PC-3 (cell line): Measurements from ENCODE around the gene SMARCD1. TPM values are rescaled to one million over a fixed set of nuclear protein-coding genes. Genes with fewer than 3 reads are reported as not detected.

ENCODE experiments used
- ATAC-seq: fragments of 200-7000 bp; cut with Tn5 transposase; 2 replicates; pipeline ENCODE4 v1.9.1; 2020; ENCODE audit warnings: mild to moderate bottlenecking, moderate library complexity
- BruUV-seq: library from RNA; stranded (reverse); fragments of 400-500 nt; replicated peaks from 2 replicates; lab custom pipeline; 2021; lab: Mats Ljungman, UMichigan
- CTCF ChIA-PET: fragments of 300-600 bp; sonication (Branson Sonifier 250); formaldehyde crosslinking; loops from one replicate; lab custom pipeline; 2022; ENCODE audit warnings: antibody characterized with exemption; lab: Charles Lee
- POLR2A ChIA-PET: fragments of 300-600 bp; sonication (Branson Sonifier 250); formaldehyde crosslinking; loops from one replicate; lab custom pipeline; 2022; ENCODE audit warnings: antibody characterized with exemption; ENCODE audit not compliant: unreplicated experiment; lab: Charles Lee
- DNase-seq: peaks from one replicate; pipeline ENCODE4 v3.0.0-alpha.2; 2015
- H2AFZ ChIP-seq: fragments of 300-600 bp; sonication (generic); 2 replicates; pipeline ENCODE4 v1.6.0; 2016; ENCODE audit warnings: antibody characterized with exemption, low read length
- H3F3A ChIP-seq: fragments of 300-600 bp; sonication (generic); one replicate; pipeline ENCODE4 v1.6.0; 2017; ENCODE audit warnings: antibody characterized with exemption, low read length, control low read depth, mild to moderate bottlenecking; ENCODE audit not compliant: unreplicated experiment
- H3K27ac ChIP-seq: fragments of 300-600 bp; sonication (generic); 2 replicates; pipeline ENCODE4 v1.5.1; 2016; ENCODE audit warnings: mild to moderate bottlenecking, low read length
- H3K27me3 ChIP-seq: fragments of 300-600 bp; sonication (generic); 2 replicates; pipeline ENCODE4 v1.6.1; 2016; ENCODE audit warnings: low read length, mixed read lengths
- H3K36me3 ChIP-seq: fragments of 300-600 bp; sonication (generic); 2 replicates; pipeline ENCODE4 v1.6.1; 2016; ENCODE audit warnings: low read depth, mixed run types, low read length, mixed read lengths
- H3K4me1 ChIP-seq: fragments of 300-600 bp; sonication (generic); 2 replicates; pipeline ENCODE4 v1.5.1; 2016; ENCODE audit warnings: low read length; ENCODE audit not compliant: insufficient read depth
- H3K4me2 ChIP-seq: fragments of 300-600 bp; sonication (generic); 2 replicates; pipeline ENCODE4 v1.6.0; 2016; ENCODE audit warnings: low read length
- H3K4me3 ChIP-seq: fragments of 300-600 bp; sonication (generic); 2 replicates; pipeline ENCODE4 v1.5.1; 2016; ENCODE audit warnings: mild to moderate bottlenecking, low read length, mixed read lengths
- H3K79me2 ChIP-seq: fragments of 300-600 bp; sonication (generic); 2 replicates; pipeline ENCODE4 v1.6.1; 2017; ENCODE audit warnings: low read length, mixed read lengths
- H3K9ac ChIP-seq: fragments of 300-600 bp; sonication (generic); 2 replicates; pipeline ENCODE4 v1.6.0; 2016; ENCODE audit warnings: mild to moderate bottlenecking, low read length
- H3K9me2 ChIP-seq: fragments of 300-600 bp; sonication (generic); replicated peaks from 2 replicates; pipeline ENCODE4 v1.6.1; 2016; ENCODE audit warnings: mixed run types, low read length, mixed read lengths
- H3K9me3 ChIP-seq: fragments of 300-600 bp; sonication (generic); 2 replicates; pipeline ENCODE4 v1.6.1; 2016; ENCODE audit warnings: low read length, mixed read lengths
- H4K20me1 ChIP-seq: fragments of 300-600 bp; sonication (generic); 2 replicates; pipeline ENCODE4 v1.6.1; 2016; ENCODE audit warnings: low read length, mixed read lengths
- CTCF ChIP-seq: fragments of 300-600 bp; sonication (generic); conservative IDR thresholded peaks from 2 replicates; pipeline ENCODE4 v1.5.1; 2017; ENCODE audit warnings: antibody characterized with exemption, low read depth, mild to moderate bottlenecking, low read length
- EZH2 ChIP-seq: fragments of 300-600 bp; sonication (generic); IDR thresholded peaks from one replicate; pipeline ENCODE4 v1.6.1; 2017; ENCODE audit warnings: antibody characterized with exemption, mild to moderate bottlenecking, low read length; ENCODE audit not compliant: unreplicated experiment
- EZH2phosphoT487 ChIP-seq: fragments of 300-600 bp; sonication (generic); IDR thresholded peaks from 2 replicates; pipeline ENCODE4 v1.6.1; 2018; ENCODE audit warnings: mild to moderate bottlenecking, antibody characterized with exemption, low read length, borderline replicate concordance
- intact Hi-C: fragments of 100-400 bp; cut with micrococcal nuclease; formaldehyde crosslinking; loops from 2 replicates; pipeline ENCODE4 v1.9.0; 2023
- total RNA-seq: library from RNA; depleted of rRNA; stranded (reverse); fragments of >200 nt; gene quantifications from 2 replicates; pipeline ENCODE4 v1.2.3, GENCODE V29; 2014

SMARCD1 gene
- total RNA-seq, 1 experiment from 2014 or later: 105 TPM

GRCh38 chr12:50049254-50050118, 35.7 kb upstream of the SMARCD1 start:
- H3K4me3 ChIP-seq: no peak overlapping the region
- DNase-seq (no peak), ATAC-seq (no peak)
- no peak overlapping the region for H2AFZ ChIP-seq
- H3K27me3 ChIP-seq: no peaks in the 10 kb centered on the region
- BruUV-seq: no TSS peak
- H3K4me1 ChIP-seq: no peaks in the 10 kb centered on the region
- TF ChIP-seq EZH2phosphoT487: no peak
- no peak for TF ChIP-seq CTCF
- TF ChIP-seq EZH2: no peak
- H4K20me1 ChIP-seq: no peaks in the 10 kb centered on the region
- no peak overlapping the region for H3K4me2 ChIP-seq
- H3K79me2 ChIP-seq: no peaks in the 10 kb centered on the region
- no peaks in the 10 kb centered on the region for H3K9me2 ChIP-seq
- H3K36me3 ChIP-seq: no peaks in the 10 kb centered on the region
- no peaks in the 10 kb centered on the region for H3F3A ChIP-seq
- H3K27ac ChIP-seq: no peak overlapping the region
- no peak overlapping the region for H3K9ac ChIP-seq
- H3K9me3 ChIP-seq: no peaks in the 10 kb centered on the region
- ChIA-PET POLR2A (no interaction called here), CTCF (interaction anchor here (0.6 kb wide), 1 partner anchor 72 kb away, joined by 5 read pairs; no protein-coding TSS in a partner anchor)
- intact Hi-C loops: no loop called here

- ChIA-PET POLR2A (no interaction called here), CTCF (interaction anchor here (0.6 kb wide), 1 partner anchor 73 kb away, joined by 5 read pairs; no protein-coding TSS in a partner anchor)
- H4K20me1 ChIP-seq: no peaks in the 10 kb centered on the region
- H2AFZ ChIP-seq: no peak overlapping the region
- no TSS peak for BruUV-seq
- no peaks in the 10 kb centered on the region for H3K36me3 ChIP-seq
- no peak overlapping the region for H3K4me2 ChIP-seq
- no peaks in the 10 kb centered on the region for H3F3A ChIP-seq
- DNase-seq (no peak), ATAC-seq (no peak)
- no peaks in the 10 kb centered on the region for H3K9me3 ChIP-seq
- no peaks in the 10 kb centered on the region for H3K4me1 ChIP-seq
- intact Hi-C loops: no loop called here
- H3K9ac ChIP-seq: no peak overlapping the region
- H3K4me3 ChIP-seq: no peak overlapping the region
- TF ChIP-seq CTCF (no peak), EZH2 (no peak), EZH2phosphoT487 (no peak)
- no peaks in the 10 kb centered on the region for H3K9me2 ChIP-seq
- no peaks in the 10 kb centered on the region for H3K27me3 ChIP-seq
- no peaks in the 10 kb centered on the region for H3K79me2 ChIP-seq
- no peak overlapping the region for H3K27ac ChIP-seq
Observed at GRCh38 chr12:50050119-50050385, 35.1 kb upstream of the SMARCD1 start.

GRCh38 chr12:50050410-50051098, 34.6 kb upstream of the SMARCD1 start:
- Histone ChIP-seq H3K27ac (no peak overlapping the region), H3K4me1 (no peaks in the 10 kb centered on the region; the same call in 1 of the 2 replicates), H3K9me2 (no peaks in the 10 kb centered on the region), H3K36me3 (no peaks in the 10 kb centered on the region), H3K79me2 (no peaks in the 10 kb centered on the region), H3K9me3 (no peaks in the 10 kb centered on the region), H4K20me1 (no peaks in the 10 kb centered on the region), H3K4me3 (no peak overlapping the region), H3K9ac (no peak overlapping the region), H2AFZ (no peak overlapping the region), H3F3A (no peaks in the 10 kb centered on the region), H3K27me3 (no peaks in the 10 kb centered on the region), H3K4me2 (no peak overlapping the region)
- DNase-seq (no peak), ATAC-seq (no peak)
- intact Hi-C loops: no loop called here
- CTCF ChIA-PET: interaction anchor here (0.6 kb wide), 1 partner anchor 73 kb away, joined by 5 read pairs; no protein-coding TSS in a partner anchor
- POLR2A ChIA-PET: no interaction called here
- TF ChIP-seq EZH2 (no peak), CTCF (no peak), EZH2phosphoT487 (no peak)
- BruUV-seq: no TSS peak
